HG02981 (cell line): ENCODE measurements around the gene GRK1.

Experiments used
- ATAC-seq: cut with Tn5 transposase; IDR thresholded peaks from one replicate; pipeline ENCODE4 v1.9.1; 2021; ENCODE audit warnings: mild to moderate bottlenecking, moderate library complexity; ENCODE audit not compliant: unreplicated experiment

GRK1 gene

GRCh38 chr13:113632706-113633484 lies 34.1 kb upstream of the GRK1 start:
- no peak for ATAC-seq

DNA sequence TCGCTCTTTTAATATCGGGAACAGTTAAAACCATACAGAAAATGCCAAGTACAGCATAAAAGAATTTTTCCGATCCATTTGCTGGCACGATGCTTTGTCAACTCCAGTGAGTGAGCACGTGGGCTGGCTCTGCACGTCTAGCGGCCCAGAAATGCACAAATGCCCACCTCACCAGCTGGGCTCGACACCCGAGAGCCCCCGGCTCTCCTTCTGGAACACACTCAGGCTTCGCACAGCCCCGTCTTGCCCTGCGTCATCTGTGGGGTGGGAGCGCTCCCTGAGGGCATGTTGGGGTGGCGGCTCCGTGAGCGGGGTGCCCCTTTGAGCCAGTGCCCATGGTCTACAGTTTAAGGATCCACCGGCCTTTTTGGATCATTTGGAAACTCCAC lies 33.5 kb upstream of the GRK1 start:
- no peak for ATAC-seq

DNA sequence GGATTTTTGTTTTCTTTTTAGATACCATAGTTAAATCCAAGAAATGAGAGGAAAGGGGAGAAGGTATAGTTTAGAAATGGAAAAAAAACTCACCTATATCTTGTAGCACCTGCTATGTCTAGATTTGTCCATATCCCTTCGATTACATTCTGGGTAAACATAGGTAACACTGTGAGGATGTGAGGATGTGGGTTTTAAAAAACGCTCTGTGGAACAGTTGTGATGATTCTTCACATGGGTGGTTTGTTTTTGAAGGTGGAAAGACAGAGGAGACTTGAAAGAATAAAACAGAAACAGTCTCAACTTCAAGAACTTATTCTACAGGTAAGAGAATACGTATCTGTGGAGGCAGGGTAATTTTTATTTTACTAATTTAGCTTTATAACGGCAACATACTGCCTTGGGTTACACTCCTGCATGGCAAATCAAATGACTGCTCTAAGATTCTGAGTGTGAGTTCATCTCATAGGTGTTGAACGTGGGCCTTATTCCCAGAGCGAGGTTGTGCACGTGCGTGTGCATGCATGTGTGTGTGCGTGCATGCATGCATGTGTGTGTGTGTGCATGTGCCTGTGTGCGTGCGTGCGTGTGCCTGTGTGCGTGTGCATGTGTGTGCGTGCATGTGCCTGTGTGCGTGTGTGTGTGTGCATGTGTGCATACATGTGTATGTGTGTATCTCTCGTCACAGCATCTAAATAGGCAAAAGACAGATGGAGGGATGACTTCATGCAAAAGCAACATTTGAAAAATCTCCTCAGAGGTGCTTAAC lies 32.6 kb upstream of the GRK1 start:
- no peak for ATAC-seq

- ATAC-seq = no peak
Measured at GRCh38 chr13:113635048-113635420, 32.0 kb upstream of the GRK1 start.

GRCh38 chr13:113635709-113636108 lies 31.3 kb upstream of the GRK1 start:
- no peak for ATAC-seq

DNA sequence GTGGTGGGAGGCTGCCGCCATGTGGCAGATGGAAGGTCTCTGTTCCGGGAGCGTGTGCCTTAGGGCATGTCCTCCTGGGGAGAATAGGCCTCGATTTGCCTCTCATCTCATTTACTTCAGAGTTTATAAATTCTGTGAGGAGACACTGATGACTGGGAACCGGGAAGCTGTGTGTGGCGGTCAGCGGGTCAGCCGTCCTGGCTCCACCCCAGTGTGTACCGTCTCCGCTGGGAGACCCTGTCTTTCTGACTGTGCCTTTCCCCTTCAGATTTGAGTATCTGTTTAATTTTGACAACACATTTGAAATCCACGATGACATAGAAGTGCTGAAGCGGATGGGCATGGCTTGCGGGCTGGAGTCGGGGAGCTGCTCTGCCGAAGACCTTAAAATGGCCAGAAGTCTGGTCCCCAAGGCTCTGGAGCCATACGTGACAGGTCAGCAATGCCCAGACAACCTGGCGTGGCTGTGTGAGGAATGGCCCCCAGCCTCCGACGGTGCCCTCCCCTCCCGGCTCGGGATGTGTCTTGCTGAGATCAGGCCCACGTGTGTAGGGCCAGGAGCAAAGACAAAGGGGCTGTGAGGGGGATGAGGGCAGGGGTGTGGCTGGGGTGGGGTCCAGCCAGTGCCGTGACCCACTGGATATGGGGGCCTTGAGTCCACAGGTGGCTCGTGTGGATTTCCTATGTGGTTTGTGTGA lies 30.6 kb upstream of the GRK1 start:
- no peak for ATAC-seq

- ATAC-seq = no peak
Measured at GRCh38 chr13:113637262-113638160, 29.5 kb upstream of the GRK1 start.

DNA sequence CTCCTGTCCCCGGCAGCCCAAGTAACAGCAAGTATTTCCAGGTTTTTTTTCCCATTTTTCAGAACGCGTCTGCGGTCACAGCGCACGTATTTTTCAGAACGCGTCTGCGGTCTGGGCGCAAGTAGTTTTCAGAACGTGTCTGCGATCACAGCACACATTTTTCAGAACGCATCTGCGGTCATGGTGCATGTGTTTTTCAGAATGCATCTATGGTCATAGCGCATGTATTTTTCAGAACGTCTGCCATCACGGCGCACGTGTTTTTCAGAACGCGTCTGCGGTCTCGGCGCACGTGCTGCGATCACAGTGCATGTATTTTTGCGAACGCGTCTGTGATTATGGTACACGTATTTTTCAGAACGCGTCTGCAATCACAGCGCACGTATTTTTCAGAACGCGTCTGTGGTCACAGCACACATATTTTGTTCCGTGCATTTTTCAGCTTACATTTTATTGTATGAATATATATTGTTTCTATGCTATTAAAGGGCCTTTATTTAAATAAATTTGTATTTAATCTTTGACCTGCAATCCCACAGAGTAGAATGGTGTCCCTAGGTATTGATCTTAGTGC lies 28.8 kb upstream of the GRK1 start:
- no peak for ATAC-seq

- ATAC-seq = no peak
Measured at GRCh38 chr13:113638806-113639205, 28.2 kb upstream of the GRK1 start.

GRCh38 chr13:113639616-113640262 lies 27.3 kb upstream of the GRK1 start:
- ATAC-seq = no peak

DNA sequence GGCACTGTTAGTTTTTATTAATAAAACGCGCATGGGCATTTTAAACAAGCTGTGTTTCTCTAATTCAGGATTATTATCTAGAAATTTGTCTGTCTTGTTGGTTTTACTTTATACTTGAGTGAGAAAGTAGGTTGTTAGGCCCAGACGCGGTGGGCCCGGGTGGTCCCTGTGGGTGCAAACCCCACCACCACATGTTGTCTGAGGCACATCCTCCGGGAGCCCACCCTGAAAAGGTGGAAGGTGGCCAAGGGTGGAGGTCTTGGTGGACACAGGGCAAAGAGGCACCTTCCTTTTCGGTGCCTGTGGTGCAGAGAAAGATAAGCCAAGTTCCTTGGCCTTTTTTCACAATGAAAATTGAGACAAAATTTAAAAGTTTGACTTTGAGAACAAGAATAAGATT lies 25.6 kb upstream of the GRK1 start:
- no peak for ATAC-seq

DNA sequence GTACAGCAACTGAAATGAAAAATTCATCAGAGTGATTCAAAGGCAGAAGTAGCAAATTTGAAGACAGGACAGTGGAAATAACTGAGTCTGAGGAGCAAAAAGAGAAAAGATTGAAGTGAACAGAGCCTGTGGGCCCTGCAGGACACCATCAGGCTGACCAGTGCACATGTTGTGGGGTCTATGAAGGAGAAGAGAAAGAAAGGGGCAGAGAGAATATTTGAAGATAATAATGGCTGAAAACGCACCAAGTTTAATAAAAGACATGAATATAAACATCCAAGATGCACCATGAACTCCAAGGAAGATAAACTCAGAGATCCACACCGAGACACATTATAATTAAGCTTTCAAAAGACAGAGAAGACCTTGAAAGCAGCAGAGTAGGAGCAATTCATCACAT lies 24.5 kb upstream of the GRK1 start:
- ATAC-seq = no peak

DNA sequence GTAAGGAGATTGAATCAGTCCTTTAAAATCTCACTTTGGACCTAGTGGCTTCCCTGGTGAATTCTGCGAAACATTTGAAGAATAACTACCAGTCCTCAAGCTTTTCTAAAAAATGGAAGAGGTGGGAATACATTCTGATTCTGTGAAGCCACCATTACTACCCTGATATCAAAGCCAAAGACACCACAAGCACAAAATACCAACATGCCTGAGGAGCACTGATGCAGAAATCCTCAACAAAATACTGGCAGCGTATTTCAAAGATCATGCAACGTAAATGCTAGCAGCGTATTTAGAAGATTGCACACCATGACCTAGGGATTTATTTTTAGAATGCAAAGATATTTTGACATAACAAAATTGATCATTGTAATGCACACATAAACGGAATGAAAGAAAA lies 23.4 kb upstream of the GRK1 start:
- no peak for ATAC-seq

- no peak for ATAC-seq
Measured at GRCh38 chr13:113644800-113645199, 22.2 kb upstream of the GRK1 start.

DNA sequence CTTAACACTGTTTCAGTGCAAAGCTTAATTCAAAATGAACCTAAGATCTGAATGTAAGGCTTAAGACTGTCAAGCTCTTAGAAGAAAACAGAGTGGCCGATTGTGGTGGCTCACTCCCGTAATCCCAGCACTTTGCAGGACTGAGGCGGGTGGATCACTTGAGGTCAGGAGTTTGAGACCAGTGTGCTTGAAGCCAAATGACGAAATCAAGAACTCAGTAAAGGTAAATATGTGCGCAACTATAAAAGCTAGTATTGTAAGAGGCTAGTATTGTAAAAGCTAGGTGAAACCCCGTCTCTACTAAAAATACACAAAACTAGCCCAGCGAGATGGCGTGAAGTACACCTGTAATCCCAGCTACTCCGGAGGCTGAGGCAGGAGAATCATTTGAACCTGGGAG lies 21.7 kb upstream of the GRK1 start:
- ATAC-seq = no peak

- no peak for ATAC-seq
Measured at GRCh38 chr13:113646376-113646775, 20.6 kb upstream of the GRK1 start.

DNA sequence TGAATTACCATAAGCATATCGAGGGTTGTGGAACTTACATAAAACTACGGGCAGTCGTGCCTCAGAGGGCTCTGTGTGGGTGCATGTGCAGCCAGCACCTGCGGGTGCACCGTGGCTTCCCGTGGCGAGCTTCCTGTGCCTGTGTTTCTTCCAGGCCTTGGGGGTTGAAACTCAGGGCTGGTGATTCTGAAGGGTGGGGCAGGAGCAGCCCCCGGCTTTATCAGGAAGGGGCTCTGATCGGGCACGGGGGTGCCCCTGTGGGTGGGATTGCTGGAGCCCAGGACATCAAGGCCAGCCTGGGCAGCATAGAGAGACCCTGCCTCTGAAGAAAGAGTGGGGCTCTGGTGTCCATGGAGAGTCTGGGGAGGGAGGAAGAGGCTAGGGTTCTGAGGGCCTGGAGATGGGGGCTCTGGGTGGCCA lies 20.1 kb upstream of the GRK1 start:
- no peak for ATAC-seq

- ATAC-seq = no peak
Measured at GRCh38 chr13:113647351-113648215, 19.4 kb upstream of the GRK1 start.

GRCh38 chr13:113648216-113648610 lies 18.8 kb upstream of the GRK1 start:
- ATAC-seq = no peak
